Aorta (tissue), 5 donors: ENCODE measurements around the gene KIAA1958. TPM values are rescaled to one million over a fixed set of nuclear protein-coding genes. Genes with fewer than 3 reads are reported as not detected.

Experiments used
- ATAC-seq: fragments of 200-7000 bp; cut with Tn5 transposase; one replicate; pipeline ENCODE4 v1.9.1; 2022; ENCODE audit warnings: moderate library complexity; ENCODE audit not compliant: low FRiP score
- DNase-seq, 2 donors: peaks; one replicate each; pipeline ENCODE4 v3.0.0-alpha.2; 2020
- H3K27ac ChIP-seq, 2 donors: one replicate each; pipeline ENCODE4 v1.5.1; 2013; ENCODE audit warnings: low read length in 2 of 2, mild to moderate bottlenecking in 2 of 2, moderate library complexity in 2 of 2, control low read depth in 1 of 2, inconsistent platforms in 1 of 2, low read depth in 1 of 2
- H3K27me3 ChIP-seq, 2 donors: one replicate each; pipeline ENCODE4 v1.6.1; 2013; ENCODE audit warnings: control low read depth in 1 of 2, low read length in 1 of 2, mild to moderate bottlenecking in 1 of 2, moderate library complexity in 1 of 2; ENCODE audit not compliant: insufficient read depth in 2 of 2, control insufficient read depth in 1 of 2
- H3K36me3 ChIP-seq, 2 donors: one replicate each; pipeline ENCODE4 v1.6.1; 2013; ENCODE audit warnings: control low read depth in 1 of 2, low read length in 1 of 2, mild to moderate bottlenecking in 1 of 2; ENCODE audit not compliant: insufficient read depth in 2 of 2, control insufficient read depth in 1 of 2
- H3K4me1 ChIP-seq, 2 donors: one replicate each; pipeline ENCODE4 v1.6.1; 2013; ENCODE audit warnings: low read length in 2 of 2, control low read depth in 1 of 2, mild to moderate bottlenecking in 1 of 2, moderate library complexity in 1 of 2; ENCODE audit not compliant: insufficient read depth in 2 of 2, control insufficient read depth in 1 of 2
- H3K4me3 ChIP-seq, 2 donors: one replicate each; pipeline ENCODE4 v1.5.1; 2013; ENCODE audit warnings: low read length in 2 of 2, control low read depth in 1 of 2, mild to moderate bottlenecking in 1 of 2
- H3K9me3 ChIP-seq: one replicate; pipeline ENCODE4 v1.6.1; 2013; ENCODE audit warnings: mild to moderate bottlenecking, low read length; ENCODE audit not compliant: control insufficient read depth
- WGBS, 2 donors: extraction: QIAGEN DNeasy Blood & Tissue Kit; methylation state at CpG; one replicate each; pipeline ENCODE4 v1.1.7; 2013; 5-methylcytosine and 5-hydroxymethylcytosine counted together
- intact Hi-C, 2 donors: fragments of 100-400 bp; cut with DNase I; formaldehyde crosslinking; loops; one replicate each; pipeline versions ENCODE4 v1.14.2 to v1.15.0; 2022
- polyA plus RNA-seq, 2 donors: library from polyadenylated mRNA; stranded (reverse); fragments of 200-250 nt; gene quantifications; one replicate each; pipeline ENCODE4 v1.2.3, GENCODE V29; 2013
- total RNA-seq, 2 donors: library from RNA; stranded (reverse); fragmentation: NEBNext Ultra II Directional; extraction: Animal tissue kit (Norgen Biotek cat#: 25700); gene quantifications; one replicate each; pipeline ENCODE4 v1.2.1, GENCODE V29; 2021
- donor health status: healthy with polysubstance abuse.
- donor health status: Bipolar disorder and iron deficiency.
- donor health status: DM: no; HTN: no; CAD: no.
- donor health status: DM: no; HTN: no; CAD: no.
- donor health status: DM: yes; HTN: yes; CAD: no.

The KIAA1958 gene
- total and polyA plus RNA-seq, 4 donors, result 1.0 to 7.9 (median 3.9) TPM

DNA sequence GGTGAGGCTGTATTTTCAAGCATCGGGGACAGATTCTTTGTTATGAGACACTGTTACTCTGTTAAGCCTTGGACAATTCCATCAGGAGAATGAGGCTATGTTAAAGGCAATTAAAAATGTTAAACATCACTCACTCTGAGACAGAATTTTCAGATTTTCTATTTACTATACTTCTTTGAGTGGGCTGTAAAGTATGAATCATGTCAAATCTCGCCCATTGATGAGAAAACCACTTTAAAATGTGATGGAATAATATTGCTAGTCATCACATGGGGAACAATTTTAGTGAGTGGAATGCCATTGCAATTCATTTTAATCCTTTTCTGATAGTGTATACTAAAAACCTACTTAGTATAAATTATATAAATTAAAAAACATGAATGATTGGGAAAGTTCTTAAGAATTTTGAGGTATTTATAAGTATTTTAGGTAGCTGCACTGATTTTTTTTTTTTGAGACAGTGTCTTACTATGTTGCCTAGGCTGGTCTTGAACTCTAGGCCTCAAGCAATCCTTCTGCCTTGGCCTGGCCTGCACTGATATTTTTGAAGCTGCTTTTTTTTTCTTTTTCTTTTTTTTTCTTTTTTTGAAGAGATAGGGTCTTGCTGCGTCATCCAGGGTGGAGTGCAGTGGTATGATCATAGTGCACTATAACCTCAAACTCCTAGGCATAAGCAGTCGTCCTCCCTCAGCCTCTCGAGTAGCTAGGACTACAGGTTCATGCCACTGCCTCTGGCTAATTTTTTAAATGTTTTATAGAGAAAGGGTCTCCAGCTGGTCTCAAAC lies 73.2 kb downstream of the KIAA1958 start:
- no peak for DNase-seq
- Histone ChIP-seq H3K36me3 (no peaks in the 10 kb centered on the region), H3K4me1 (no peaks in the 10 kb centered on the region), H3K27ac (no peak overlapping the region), H3K27me3 (no peaks in the 10 kb centered on the region), H3K4me3 (no peak overlapping the region), H3K9me3 (no peaks in the 10 kb centered on the region)
- ATAC-seq, result no peak
- 78 to 92% methylated on average over 5 of the region's 5 CpGs for WGBS, 2 donors
- intact Hi-C loops, result no loop called here

DNA sequence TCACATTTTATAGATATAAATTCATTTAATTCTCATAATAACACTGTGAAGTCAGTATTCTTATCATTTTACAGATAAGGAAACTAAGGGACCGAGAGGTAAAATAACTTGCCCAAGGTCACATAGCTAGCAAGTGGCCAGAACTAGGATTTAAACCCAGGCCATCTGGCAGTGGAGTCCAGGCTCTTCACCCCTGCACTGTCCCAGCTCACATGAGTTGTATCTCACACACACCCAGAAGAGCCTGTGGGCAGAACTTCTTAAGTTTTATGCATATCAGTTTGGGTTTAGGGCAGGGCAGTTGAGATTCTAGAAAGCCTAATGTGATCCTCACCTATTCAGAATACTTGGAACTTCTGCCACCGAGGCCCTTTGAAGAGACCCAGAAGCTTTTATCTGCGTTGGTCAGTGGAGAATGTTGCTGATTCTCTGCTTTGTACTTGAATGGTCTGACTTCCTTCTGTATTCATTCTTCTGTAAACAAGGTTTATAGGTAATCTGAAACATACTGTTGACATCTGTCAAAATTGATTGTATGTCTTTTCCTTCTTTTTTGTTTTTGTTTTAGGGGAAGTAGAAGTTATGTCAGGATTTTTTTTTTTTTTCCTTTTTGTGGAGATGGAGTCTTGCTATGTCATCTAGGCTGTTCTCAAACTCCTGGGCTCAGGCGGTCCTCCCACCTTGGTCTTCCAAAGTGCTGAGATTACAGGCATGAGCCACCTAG lies 75.8 kb downstream of the KIAA1958 start:
- no peak overlapping the region for H3K4me3 ChIP-seq
- no peak for ATAC-seq
- H3K27ac ChIP-seq, result no peak overlapping the region
- WGBS, 2 donors, result 92% methylated on average over 4 of the region's 4 CpGs
- no peaks in the 10 kb centered on the region for H3K27me3 ChIP-seq
- H3K4me1 ChIP-seq, result no peaks in the 10 kb centered on the region
- DNase-seq, result no peak
- H3K9me3 ChIP-seq, result no peaks in the 10 kb centered on the region
- H3K36me3 ChIP-seq, result no peaks in the 10 kb centered on the region
- intact Hi-C loops, result no loop called here

DNA sequence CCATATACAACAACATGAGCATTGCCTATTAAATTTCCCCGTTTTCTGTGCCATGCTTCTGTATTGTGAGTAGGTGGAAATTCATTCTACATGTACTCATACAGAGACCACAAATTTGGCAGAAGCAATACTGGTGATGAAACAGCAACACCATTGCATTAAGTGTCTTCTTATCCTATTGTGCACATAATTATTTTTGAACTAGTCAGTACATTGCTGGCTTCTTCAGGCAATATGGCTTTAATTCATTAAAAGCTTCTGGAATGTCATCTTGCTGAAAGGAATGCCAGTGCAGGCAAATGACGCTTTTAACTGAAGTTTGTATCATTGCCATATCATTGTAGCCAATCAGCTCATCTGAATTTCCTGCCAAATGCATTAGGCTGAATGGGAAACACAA lies 82.6 kb downstream of the KIAA1958 start:
- Histone ChIP-seq H3K4me3 (no peak overlapping the region), H3K9me3 (no peaks in the 10 kb centered on the region), H3K36me3 (no peaks in the 10 kb centered on the region), H3K4me1 (peaks cover 0 to 3% of the 10 kb centered on the region in 2 donors), H3K27ac (no peak overlapping the region), H3K27me3 (no peaks in the 10 kb centered on the region)
- intact Hi-C loops, result no loop called here
- 45 to 56% methylated on average over 2 of the region's 2 CpGs for WGBS, 2 donors
- DNase-seq, result no peak
- no peak for ATAC-seq

DNA sequence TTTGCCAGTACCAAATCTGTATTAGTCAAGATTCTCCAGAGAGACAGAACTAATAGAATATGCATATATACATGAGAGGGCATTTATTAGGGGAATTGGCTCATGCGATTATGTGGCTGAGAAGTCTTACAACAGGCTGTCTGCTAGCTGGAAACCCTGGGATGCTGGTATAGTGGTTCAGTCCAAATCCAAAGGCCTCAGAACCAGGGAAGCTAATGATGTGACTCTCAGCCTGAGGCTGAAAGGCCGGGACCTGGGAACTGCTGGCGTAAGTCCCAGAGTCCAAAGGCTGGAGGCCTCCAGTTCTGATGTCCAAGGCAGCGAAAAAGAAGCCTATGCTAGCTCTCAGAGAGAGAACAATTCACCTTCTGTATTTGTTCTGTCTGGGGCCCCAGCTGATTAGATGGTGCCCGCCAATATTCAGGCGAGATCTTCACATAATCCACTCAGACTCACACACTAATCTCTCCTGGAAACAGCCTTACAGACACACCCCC lies 84.1 kb downstream of the KIAA1958 start:
- DNase-seq, result no peak
- H3K27ac ChIP-seq, result no peak overlapping the region

DNA sequence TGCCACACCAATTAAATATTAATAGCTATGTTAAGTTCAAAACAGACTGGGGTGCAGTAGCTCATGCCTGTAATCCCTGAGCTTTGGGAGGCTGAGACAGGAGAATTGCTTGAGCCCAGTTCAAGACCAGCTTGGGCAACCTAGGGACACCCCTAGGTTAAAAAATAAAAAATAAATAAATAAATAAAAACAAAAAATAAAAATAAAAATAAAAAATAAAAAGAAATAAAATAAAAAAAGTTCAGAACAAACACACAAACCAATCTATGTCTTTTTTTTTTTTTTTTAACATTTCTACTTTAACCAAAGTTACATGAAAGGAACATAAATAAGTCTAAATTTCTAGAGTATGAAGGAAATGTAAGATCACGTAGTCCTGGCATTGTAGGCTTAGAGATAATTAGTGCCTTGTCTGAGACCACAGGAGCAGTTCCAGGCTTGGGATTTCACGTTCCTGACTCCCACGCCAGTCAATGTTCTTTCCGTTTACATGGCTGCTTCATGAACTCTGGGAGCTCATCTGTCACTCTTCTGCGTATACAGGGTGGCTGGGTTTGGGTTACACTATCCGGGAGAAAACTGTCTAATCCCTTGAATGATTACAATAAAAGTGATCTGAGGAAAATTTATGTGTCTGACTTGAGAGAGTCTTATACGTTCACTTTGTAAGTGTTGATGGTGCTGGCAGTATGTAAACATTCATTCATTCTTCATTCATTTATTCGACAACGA lies 85.2 kb downstream of the KIAA1958 start:
- ATAC-seq, result no peak
- H3K4me1 ChIP-seq, result peaks cover 0 to 3% of the 10 kb centered on the region in 2 donors
- WGBS, 2 donors, result 75 to 87% methylated on average over 9 of the region's 9 CpGs
- H3K27me3 ChIP-seq, result no peaks in the 10 kb centered on the region
- no peaks in the 10 kb centered on the region for H3K9me3 ChIP-seq
- H3K4me3 ChIP-seq, result no peak overlapping the region
- intact Hi-C loops, result no loop called here
- no peaks in the 10 kb centered on the region for H3K36me3 ChIP-seq
- no peak overlapping the region for H3K27ac ChIP-seq
- DNase-seq, result no peak

More for the DNA sequence above, 84.1 kb downstream of the KIAA1958 start:
- WGBS, 2 donors, result 89% methylated on average over 6 of the region's 6 CpGs
- no peaks in the 10 kb centered on the region for H3K9me3 ChIP-seq
- no peaks in the 10 kb centered on the region for H3K27me3 ChIP-seq
- intact Hi-C loops, result no loop called here
- ATAC-seq, result no peak
- H3K4me1 ChIP-seq, result peaks cover 0 to 3% of the 10 kb centered on the region in 2 donors
- H3K4me3 ChIP-seq, result no peak overlapping the region
- no peaks in the 10 kb centered on the region for H3K36me3 ChIP-seq

DNA sequence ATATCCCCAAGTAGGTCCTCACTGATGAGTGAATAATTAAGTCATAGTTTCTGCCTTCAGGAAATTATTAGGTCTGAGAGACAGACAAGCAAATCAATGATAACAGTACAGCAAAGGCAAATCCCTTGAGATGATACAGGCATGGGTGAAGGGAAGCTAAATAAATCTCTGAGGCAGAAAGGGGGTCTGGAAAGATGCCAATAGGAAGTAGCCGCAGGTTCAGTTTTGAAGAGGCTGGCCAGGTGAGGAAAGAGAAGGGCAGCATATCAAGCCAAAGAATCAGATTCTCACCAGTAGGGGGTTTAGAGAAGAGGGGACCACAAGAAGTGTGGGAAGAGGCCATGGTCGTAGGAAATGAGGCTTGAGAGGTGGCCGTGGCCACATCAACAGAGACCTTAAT lies 85.8 kb downstream of the KIAA1958 start:
- no peak for ATAC-seq
- no peak overlapping the region for H3K27ac ChIP-seq
- 62 to 82% methylated on average over 3 of the region's 3 CpGs for WGBS, 2 donors
- H3K4me1 ChIP-seq, result peaks cover 0 to 3% of the 10 kb centered on the region in 2 donors
- no peak for DNase-seq
- no peaks in the 10 kb centered on the region for H3K9me3 ChIP-seq
- H3K27me3 ChIP-seq, result no peaks in the 10 kb centered on the region
- H3K36me3 ChIP-seq, result no peaks in the 10 kb centered on the region
- H3K4me3 ChIP-seq, result no peak overlapping the region
- intact Hi-C loops, result no loop called here

DNA sequence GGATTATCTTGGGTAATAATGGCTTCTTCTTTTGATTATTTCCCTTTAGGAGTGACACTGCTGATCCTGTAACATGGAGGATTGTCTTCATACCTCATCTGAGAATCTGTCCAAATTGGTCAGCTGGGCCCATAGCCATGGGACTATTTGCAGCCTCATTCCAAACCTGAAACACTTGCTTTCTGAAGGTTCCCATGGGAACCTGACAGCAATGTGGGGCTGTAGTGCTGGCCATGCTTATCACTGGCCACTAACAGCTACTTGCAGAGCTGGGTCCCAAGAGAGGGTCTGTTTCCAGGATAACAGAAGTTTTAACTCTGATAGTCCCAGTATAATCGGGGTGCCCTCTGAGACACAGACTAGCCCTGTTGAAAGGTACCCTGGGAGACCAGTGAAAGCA lies 87.4 kb downstream of the KIAA1958 start:
- H3K27ac ChIP-seq, result no peak overlapping the region
- DNase-seq, result no peak
- H3K4me1 ChIP-seq, result peaks cover 0 to 3% of the 10 kb centered on the region in 2 donors
- no peak for ATAC-seq
- no peaks in the 10 kb centered on the region for H3K27me3 ChIP-seq
- no peaks in the 10 kb centered on the region for H3K36me3 ChIP-seq
- intact Hi-C loops, result no loop called here
- no peak overlapping the region for H3K4me3 ChIP-seq
- H3K9me3 ChIP-seq, result no peaks in the 10 kb centered on the region
- WGBS, 2 donors, result 34 to 37% methylated on average over 1 of the region's 1 CpG

DNA sequence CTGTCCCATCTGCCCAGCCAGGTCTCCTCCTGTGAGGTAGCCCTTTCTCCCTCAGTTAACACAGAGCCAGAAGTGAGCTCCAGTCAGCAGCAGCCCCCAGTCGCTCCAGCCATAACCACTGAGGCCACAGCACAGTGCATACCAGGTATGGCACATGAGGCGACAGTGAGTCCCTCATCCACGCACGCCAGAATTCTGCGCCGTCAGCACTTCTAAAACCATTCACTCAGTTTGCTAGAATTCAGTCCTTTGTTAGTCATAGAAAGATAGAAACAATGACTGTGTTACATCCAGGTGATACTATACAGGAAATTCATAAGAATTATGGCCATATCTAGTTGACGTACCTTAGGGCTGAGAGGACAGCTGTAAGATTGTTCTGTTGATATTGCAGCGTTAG lies 88.5 kb downstream of the KIAA1958 start:
- no peaks in the 10 kb centered on the region for H3K36me3 ChIP-seq
- no peaks in the 10 kb centered on the region for H3K27me3 ChIP-seq
- no peak for ATAC-seq
- no peak overlapping the region for H3K27ac ChIP-seq
- H3K4me3 ChIP-seq, result no peak overlapping the region
- WGBS, 2 donors, result 96 to 97% methylated on average over 8 of the region's 8 CpGs
- DNase-seq, result no peak
- intact Hi-C loops, result no loop called here
- H3K9me3 ChIP-seq, result no peaks in the 10 kb centered on the region
- H3K4me1 ChIP-seq, result no peaks in the 10 kb centered on the region
